Measurements from ENCODE around the gene SLC35F3.

- TF ChIP-seq YY1 (IDR thresholded peaks at IDR 0.05; ENCODE audit: low read depth) (no peak), RAD21 (IDR thresholded peaks at IDR 0.05; ENCODE audit: low read depth) (no peak), TAF1 (IDR thresholded peaks at IDR 0.05; ENCODE audit: low read depth) (no peak)
These were observed 395.6 kb downstream of the SLC35F3 start for GRCh38 chr1:234300096-234300495.

All from Ishikawa (cell line).